ENCODE measurements around the gene PBX4.
"Not testable (repeated sequence)": the region's sequence is repeated elsewhere in the genome, so short reads cannot be mapped to it uniquely, and the experiment has no call there.

The PBX4 gene

GRCh38 chr19:19618219-19619051 lies at the start of gene PBX4:
PBX4 (minus strand) TSS chr19:19618687; CDS start chr19:19618629, 58 bp downstream.
- DNase-seq (ENCODE audit: low read depth): peak; percentile 98
- no peak for TF ChIP-seq CTCF (IDR thresholded peaks at IDR 0.05; ENCODE audit: insufficient read depth, low read depth, low read length, missing control alignments)
- peak within 1 kb of the TSS; percentile 64 for H3K4me3 ChIP-seq (ENCODE audit: low read depth, low read length)

GRCh38 chr19:19665420-19665948 lies 47.0 kb upstream of the PBX4 start:
- H3K4me3 ChIP-seq (ENCODE audit: low read depth, low read length); DNase-seq (ENCODE audit: low read depth): not testable (repeated sequence)

- peak; percentile 27 for TF ChIP-seq CTCF (IDR thresholded peaks at IDR 0.05; ENCODE audit: insufficient read depth, low read depth, low read length, missing control alignments)
- peak within 1 kb of the TSS; percentile 65 for H3K4me3 ChIP-seq (ENCODE audit: low read depth, low read length)
- DNase-seq (ENCODE audit: low read depth): peak; percentile 99
Measured at GRCh38 chr19:19663256-19664120, 45.0 kb upstream of the PBX4 start, which contains the start of gene ATP13A1. ATP13A1 (minus strand) TSS chr19:19663676; CDS start chr19:19663666, 10 bp downstream.

- TF ChIP-seq CTCF (IDR thresholded peaks at IDR 0.05; ENCODE audit: insufficient read depth, low read depth, low read length, missing control alignments): no peak
- DNase-seq (ENCODE audit: low read depth): no peak
- peak overlapping the region; percentile 65 for H3K4me3 ChIP-seq (ENCODE audit: low read depth, low read length)
Measured at GRCh38 chr19:19662871-19663255, 44.4 kb upstream of the PBX4 start.

- DNase-seq (ENCODE audit: low read depth): peak; percentile 46
- H3K4me3 ChIP-seq (ENCODE audit: low read depth, low read length): peak overlapping the region; percentile 65
- TF ChIP-seq CTCF (IDR thresholded peaks at IDR 0.05; ENCODE audit: insufficient read depth, low read depth, low read length, missing control alignments): no peak
Measured at GRCh38 chr19:19662344-19662743, 43.9 kb upstream of the PBX4 start.

- peak overlapping the region; percentile 65 for H3K4me3 ChIP-seq (ENCODE audit: low read depth, low read length)
- no peak for TF ChIP-seq CTCF (IDR thresholded peaks at IDR 0.05; ENCODE audit: insufficient read depth, low read depth, low read length, missing control alignments)
- DNase-seq (ENCODE audit: low read depth): peak; percentile 97
Measured at GRCh38 chr19:19661675-19662251, 43.3 kb upstream of the PBX4 start.
